IMR-90 (cell line): Measurements from ENCODE around the gene ERC2. TPM values are rescaled to one million over a fixed set of nuclear protein-coding genes. Genes with fewer than 3 reads are reported as not detected.

ENCODE experiments used
- ATAC-seq: fragments of 200-7000 bp; cut with Tn5 transposase; 2 replicates; pipeline ENCODE4 v1.9.1; 2020; ENCODE audit warnings: low read depth, mild to moderate bottlenecking, moderate library complexity
- BruUV-seq: library from RNA; stranded (reverse); fragments of 400-500 nt; replicated peaks from 2 replicates; lab custom pipeline; 2021; lab: Mats Ljungman, UMichigan
- CTCF ChIA-PET: fragments of 300-600 bp; formaldehyde crosslinking; extraction: SDS; loops from one replicate; lab custom pipeline; 2021; ENCODE audit warnings: antibody characterized with exemption; lab: Yijun Ruan, JAX
- POLR2A ChIA-PET: fragments of 300-600 bp; sonication (Branson Sonifier 250); formaldehyde crosslinking; loops from one replicate; lab custom pipeline; 2022; ENCODE audit warnings: antibody characterized with exemption; ENCODE audit not compliant: unreplicated experiment; lab: Charles Lee
- DNase-seq: peaks from one replicate; pipeline ENCODE4 v3.0.0; 2013
- H2AFZ ChIP-seq: replicated peaks from 2 replicates; pipeline ENCODE3; 2013; ENCODE audit warnings: low read length, mild to moderate bottlenecking; ENCODE audit not compliant: poor library complexity
- H2AK5ac ChIP-seq: 2 replicates; pipeline ENCODE4 v1.6.1; 2013; ENCODE audit warnings: low read depth, low read length, inconsistent platforms
- H2AK9ac ChIP-seq: replicated peaks from 2 replicates; pipeline ENCODE3; 2013; ENCODE audit warnings: mild to moderate bottlenecking, low read depth, low read length, moderate library complexity; ENCODE audit not compliant: poor library complexity
- H2BK120ac ChIP-seq: 2 replicates; pipeline ENCODE4 v1.6.1; 2013; ENCODE audit warnings: low read depth, low read length, inconsistent platforms
- H2BK15ac ChIP-seq: 3 replicates; pipeline ENCODE4 v1.6.1; 2013; ENCODE audit warnings: low read depth, low read length, inconsistent platforms
- H2BK20ac ChIP-seq: 2 replicates; pipeline ENCODE4 v1.6.1; 2013; ENCODE audit warnings: low read depth, mild to moderate bottlenecking, inconsistent platforms, low read length, moderate library complexity
- H2BK5ac ChIP-seq: 2 replicates; pipeline ENCODE4 v1.6.1; 2013; ENCODE audit warnings: mild to moderate bottlenecking, low read depth, low read length, inconsistent platforms; ENCODE audit not compliant: poor library complexity, severe bottlenecking
- H3K14ac ChIP-seq: replicated peaks from 2 replicates; pipeline ENCODE4 v1.6.1; 2013; ENCODE audit warnings: low read depth, low read length, inconsistent platforms
- H3K18ac ChIP-seq: 2 replicates; pipeline ENCODE4 v1.6.1; 2013; ENCODE audit warnings: low read depth, low read length, control low read depth
- H3K23ac ChIP-seq: 2 replicates; pipeline ENCODE4 v1.6.1; 2013; ENCODE audit warnings: low read depth, low read length, inconsistent platforms
- H3K27ac ChIP-seq: 2 replicates; pipeline ENCODE4 v1.5.1; 2013; ENCODE audit warnings: mild to moderate bottlenecking, control low read depth, low read length; ENCODE audit not compliant: insufficient read depth
- H3K27me3 ChIP-seq: 2 replicates; pipeline ENCODE4 v1.6.1; 2013; ENCODE audit warnings: low read length; ENCODE audit not compliant: control insufficient read depth, insufficient read depth
- H3K36me3 ChIP-seq: 2 replicates; pipeline ENCODE4 v1.6.1; 2013; ENCODE audit warnings: low read length, mixed read lengths; ENCODE audit not compliant: control insufficient read depth, insufficient read depth
- H3K4ac ChIP-seq: 2 replicates; pipeline ENCODE4 v1.6.1; 2013; ENCODE audit warnings: low read depth, low read length, inconsistent platforms
- H3K4me1 ChIP-seq: 2 replicates; pipeline ENCODE4 v1.6.1; 2013; ENCODE audit warnings: low read length, mixed read lengths; ENCODE audit not compliant: control insufficient read depth, insufficient read depth
- H3K4me2 ChIP-seq: 2 replicates; pipeline ENCODE4 v1.6.1; 2013; ENCODE audit warnings: low read depth, mild to moderate bottlenecking, control low read depth, low read length, moderate library complexity
- H3K4me3 ChIP-seq: 2 replicates; pipeline ENCODE4 v1.5.1; 2013; ENCODE audit warnings: low read depth, mild to moderate bottlenecking, control low read depth, low read length, moderate library complexity; ENCODE audit not compliant: insufficient read depth
- H3K56ac ChIP-seq: 2 replicates; pipeline ENCODE4 v1.6.1; 2013; ENCODE audit warnings: low read length, inconsistent platforms; ENCODE audit not compliant: insufficient read depth; ENCODE audit errors: extremely low read depth
- H3K79me1 ChIP-seq, 2 experiments: 2 replicates each; pipeline ENCODE4 v1.6.1; 2013; ENCODE audit warnings: low read length in 2 of 2, inconsistent platforms in 1 of 2, low read depth in 1 of 2
- H3K9ac ChIP-seq: 2 replicates; pipeline ENCODE4 v1.6.1; 2013; ENCODE audit warnings: low read depth, low read length, control low read depth
- H3K9me1 ChIP-seq: 2 replicates; pipeline ENCODE4 v1.6.1; 2013; ENCODE audit warnings: low read length, inconsistent platforms; ENCODE audit not compliant: insufficient read depth
- H3K9me3 ChIP-seq: 2 replicates; pipeline ENCODE4 v1.6.1; 2013; ENCODE audit warnings: low read length; ENCODE audit not compliant: control insufficient read depth, insufficient read depth
- H4K20me1 ChIP-seq: 2 replicates; pipeline ENCODE4 v1.6.1; 2013; ENCODE audit warnings: low read length, inconsistent platforms; ENCODE audit not compliant: insufficient read depth
- H4K5ac ChIP-seq: 2 replicates; pipeline ENCODE4 v1.6.1; 2013; ENCODE audit warnings: mild to moderate bottlenecking, low read depth, low read length, control low read depth
- H4K8ac ChIP-seq, 2 experiments: 2 replicates each; pipeline ENCODE4 v1.6.1; 2013; ENCODE audit warnings: low read depth in 2 of 2, low read length in 2 of 2, control low read depth in 1 of 2, inconsistent platforms in 1 of 2
- H4K91ac ChIP-seq: 2 replicates; pipeline ENCODE4 v1.6.1; 2013; ENCODE audit warnings: low read depth, low read length, inconsistent platforms; ENCODE audit not compliant: insufficient read depth
- BHLHE40 ChIP-seq: fragments of 150-350 bp; IDR thresholded peaks from 2 replicates; pipeline ENCODE4 v1.6.1; 2016; ENCODE audit warnings: mild to moderate bottlenecking, low read depth, low read length
- CEBPB ChIP-seq: IDR thresholded peaks from 2 replicates; pipeline ENCODE4 v1.6.1; 2012; ENCODE audit warnings: low read depth, low read length, improper control_type of control experiment
- CHD1 ChIP-seq: IDR thresholded peaks from 2 replicates; pipeline ENCODE4 v1.6.1; 2012; ENCODE audit warnings: low read depth, low read length, improper control_type of control experiment
- CTCF ChIP-seq: conservative IDR thresholded peaks from 2 replicates; pipeline ENCODE4 v1.5.1; 2012; ENCODE audit warnings: mild to moderate bottlenecking, low read depth, low read length, improper control_type of control experiment
- FOS ChIP-seq: fragments of 150-350 bp; IDR thresholded peaks from 2 replicates; pipeline ENCODE4 v1.6.1; 2016; ENCODE audit warnings: low read depth, low read length
- MAFK ChIP-seq: IDR thresholded peaks from 2 replicates; pipeline ENCODE4 v1.6.1; 2012; ENCODE audit warnings: low read depth, low read length, improper control_type of control experiment
- MAZ ChIP-seq: IDR thresholded peaks from 2 replicates; pipeline ENCODE4 v1.6.1; 2012; ENCODE audit warnings: low read depth, mild to moderate bottlenecking, low read length, improper control_type of control experiment, moderate library complexity, borderline replicate concordance
- MXI1 ChIP-seq: IDR thresholded peaks from 2 replicates; pipeline ENCODE4 v1.6.1; 2012; ENCODE audit warnings: low read depth, mild to moderate bottlenecking, low read length, moderate library complexity, borderline replicate concordance
- NFE2L2 ChIP-seq: fragments of 150-350 bp; IDR thresholded peaks from 2 replicates; pipeline ENCODE4 v1.6.1; 2016; ENCODE audit warnings: low read depth, mild to moderate bottlenecking, low read length
- POLR2A ChIP-seq: IDR thresholded peaks from 2 replicates; pipeline ENCODE4 v1.6.1; 2012; ENCODE audit warnings: mild to moderate bottlenecking, low read depth, low read length
- RAD21 ChIP-seq: IDR thresholded peaks from 2 replicates; pipeline ENCODE4 v1.6.1; 2012; ENCODE audit warnings: low read length, improper control_type of control experiment
- RCOR1 ChIP-seq: IDR thresholded peaks from 2 replicates; pipeline ENCODE4 v1.6.1; 2012; ENCODE audit warnings: mild to moderate bottlenecking, low read length, improper control_type of control experiment; ENCODE audit not compliant: insufficient replicate concordance
- RFX5 ChIP-seq: IDR thresholded peaks from 2 replicates; pipeline ENCODE4 v1.8.0; 2012; ENCODE audit warnings: low read depth, mild to moderate bottlenecking, low read length, moderate library complexity
- SMC3 ChIP-seq: fragments of 150-350 bp; IDR thresholded peaks from 2 replicates; pipeline ENCODE4 v1.6.1; 2016; ENCODE audit warnings: low read depth, mild to moderate bottlenecking, antibody characterized with exemption, low read length, moderate library complexity
- WGBS, 2 experiments: methylation state at CpG; one replicate each; pipeline versions ENCODE4 v1.1.5 to v1.1.7; 2013; ENCODE audit warnings: missing lambda C conversion rate in 2 of 2; ENCODE audit not compliant: insufficient read length in 1 of 2; ENCODE audit errors: extremely low coverage in 2 of 2; 5-methylcytosine and 5-hydroxymethylcytosine counted together
- dilution Hi-C: fragments of 300-500 bp; cut with HindIII; formaldehyde crosslinking; loops from one replicate; pipeline ENCODE4 v1.14.3; 2018; ENCODE audit warnings: low sequenced_read_pairs; ENCODE audit not compliant: unreplicated experiment
- in situ Hi-C: fragments of 300-500 bp; cut with MboI; formaldehyde crosslinking; loops from 3 replicates; pipeline ENCODE4 v1.14.3; 2019; ENCODE audit warnings: low sequenced_read_pairs, inconsistent platforms, mixed read lengths
- intact Hi-C: fragments of 100-400 bp; cut with micrococcal nuclease; formaldehyde crosslinking; loops from 2 replicates; pipeline ENCODE4 v1.10.0; 2022
- polyA plus RNA-seq, 3 experiments: library from polyadenylated mRNA; depleted of rRNA; stranded (reverse); fragments of >200 nt; gene quantifications; 2 replicates each; pipeline ENCODE4 v1.2.3, GENCODE V29; 2012; ENCODE audit warnings: low replicate concordance in 1 of 3
- total RNA-seq: library from RNA; depleted of rRNA; stranded (reverse); fragments of >200 nt; gene quantifications from 2 replicates; pipeline ENCODE4 v1.2.3, GENCODE V29; 2012
- TF ChIP-seq, protein P1 (sequence below): fragments of 150-350 bp; IDR thresholded peaks from 2 replicates; pipeline ENCODE4 v1.6.1; 2016; ENCODE audit warnings: low read depth, mild to moderate bottlenecking, low read length, moderate library complexity, borderline replicate concordance
- TF ChIP-seq, protein P2 (sequence below): fragments of 150-350 bp; IDR thresholded peaks from 2 replicates; pipeline ENCODE4 v1.6.1; 2017; ENCODE audit warnings: mild to moderate bottlenecking, antibody characterized with exemption, low read length, low read depth

Gene ERC2
- total and polyA plus RNA-seq, 2 of the 4 experiments (the other 2 are of a cell fraction) = 0.17 to 0.18 TPM

DNA sequence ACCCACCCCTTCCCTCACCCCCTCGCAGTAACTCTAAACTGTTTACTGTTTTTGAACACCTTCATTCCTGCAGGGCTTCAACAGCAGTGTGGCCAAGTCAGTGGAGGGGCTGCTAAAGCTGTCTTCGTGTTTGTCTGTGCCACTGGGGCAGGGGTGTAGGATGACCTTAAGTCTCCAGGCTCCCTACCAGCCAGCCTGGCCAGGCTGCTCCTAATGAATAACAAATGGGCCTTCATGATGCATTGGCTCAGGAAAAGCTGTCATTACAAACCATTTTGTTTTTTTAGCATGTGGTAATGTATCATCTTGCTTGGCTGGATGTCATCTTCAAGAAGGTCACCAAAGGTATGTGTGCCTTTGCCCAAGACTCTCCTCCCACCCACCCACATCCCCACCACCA is 609.0 kb downstream of the ERC2 start:
- Histone ChIP-seq H4K8ac (no peak overlapping the region), H3K9ac (no peak overlapping the region), H3K9me3 (no peaks in the 10 kb centered on the region), H3K14ac (no peak overlapping the region; the same call in 1 of the 2 replicates), H3K27me3 (no peaks in the 10 kb centered on the region; the same call in 1 of the 2 replicates), H3K27ac (peak overlapping the region; percentile 35; the same call in 1 of the 2 replicates), H4K20me1 (no peaks in the 10 kb centered on the region), H2BK15ac (no peak overlapping the region), H2BK120ac (no peak overlapping the region), H2AFZ (no peak overlapping the region), H3K9me1 (no peaks in the 10 kb centered on the region; the same call in 1 of the 2 replicates), H3K79me1 (no peaks in the 10 kb centered on the region), H4K5ac (no peak overlapping the region; the same call in 1 of the 2 replicates), H2AK9ac (no peak overlapping the region), H3K4me2 (no peak overlapping the region; the same call in 1 of the 2 replicates), H3K4ac (no peak overlapping the region), H4K91ac (no peak overlapping the region), H3K56ac (no peak overlapping the region), H3K4me3 (no peak overlapping the region), H2AK5ac (no peak overlapping the region), H2BK20ac (no peak overlapping the region), H2BK5ac (no peak overlapping the region), H3K36me3 (no peaks in the 10 kb centered on the region), H3K18ac (peak overlapping the region; percentile 7; the same call in 1 of the 2 replicates), H3K4me1 (peaks cover 18% of the 10 kb centered on the region; the same call in 1 of the 2 replicates), H3K23ac (no peak overlapping the region)
- dilution Hi-C loops = no loop called here
- intact Hi-C loops = no loop called here
- ChIA-PET CTCF (no interaction called here), POLR2A (no interaction called here)
- BruUV-seq = no TSS peak
- in situ Hi-C loops = no loop called here
- no peak for TF ChIP-seq NFE2L2
- TF ChIP-seq CTCF = no peak
- no peak for TF ChIP-seq CHD1
- no peak for TF ChIP-seq MXI1
- no peak for TF ChIP-seq FOS
- TF ChIP-seq SMC3 = no peak
- no peak for TF ChIP-seq RAD21
- TF ChIP-seq, protein P1, sequence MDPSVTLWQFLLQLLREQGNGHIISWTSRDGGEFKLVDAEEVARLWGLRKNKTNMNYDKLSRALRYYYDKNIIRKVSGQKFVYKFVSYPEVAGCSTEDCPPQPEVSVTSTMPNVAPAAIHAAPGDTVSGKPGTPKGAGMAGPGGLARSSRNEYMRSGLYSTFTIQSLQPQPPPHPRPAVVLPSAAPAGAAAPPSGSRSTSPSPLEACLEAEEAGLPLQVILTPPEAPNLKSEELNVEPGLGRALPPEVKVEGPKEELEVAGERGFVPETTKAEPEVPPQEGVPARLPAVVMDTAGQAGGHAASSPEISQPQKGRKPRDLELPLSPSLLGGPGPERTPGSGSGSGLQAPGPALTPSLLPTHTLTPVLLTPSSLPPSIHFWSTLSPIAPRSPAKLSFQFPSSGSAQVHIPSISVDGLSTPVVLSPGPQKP = no peak
- TF ChIP-seq RFX5 = no peak
- TF ChIP-seq RCOR1 = no peak
- TF ChIP-seq POLR2A = no peak
- TF ChIP-seq BHLHE40 = no peak
- TF ChIP-seq, protein P2, sequence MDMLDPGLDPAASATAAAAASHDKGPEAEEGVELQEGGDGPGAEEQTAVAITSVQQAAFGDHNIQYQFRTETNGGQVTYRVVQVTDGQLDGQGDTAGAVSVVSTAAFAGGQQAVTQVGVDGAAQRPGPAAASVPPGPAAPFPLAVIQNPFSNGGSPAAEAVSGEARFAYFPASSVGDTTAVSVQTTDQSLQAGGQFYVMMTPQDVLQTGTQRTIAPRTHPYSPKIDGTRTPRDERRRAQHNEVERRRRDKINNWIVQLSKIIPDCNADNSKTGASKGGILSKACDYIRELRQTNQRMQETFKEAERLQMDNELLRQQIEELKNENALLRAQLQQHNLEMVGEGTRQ = no peak
- TF ChIP-seq MAZ = no peak
- TF ChIP-seq CEBPB = no peak
- no peak for TF ChIP-seq MAFK
- WGBS, 2 experiments = no CpG with 5 or more reads among the region's 2 CpGs
- no peak for DNase-seq
- no peak; the same call in none of the 2 replicates for ATAC-seq
